Umbilical cord (tissue), 2 donors: ENCODE results near the gene IL17RC. TPM values are rescaled to one million over a fixed set of nuclear protein-coding genes. Genes with fewer than 3 reads are reported as not detected.
"Not testable (repeated sequence)": the region's sequence is repeated elsewhere in the genome, so short reads cannot be mapped to it uniquely, and the experiment has no call there.

Experiments used
- DNase-seq: peaks from one replicate; pipeline ENCODE4 v3.0.0-alpha.2; 2015; ENCODE audit warnings: low spot score
- total RNA-seq: library from RNA; depleted of rRNA; stranded (reverse); fragments of >200 nt; gene quantifications from one replicate; pipeline ENCODE4 v1.2.3, GENCODE V29; 2014; ENCODE audit warnings: low replicate concordance; ENCODE audit not compliant: insufficient read depth

IL17RC gene
- total RNA-seq, 1 donor from 2014 or later, result 39.2 TPM

GRCh38 chr3:9914559-9915253 is 2.2 kb upstream of the IL17RC start:
- no peak for DNase-seq

GRCh38 chr3:9915254-9916141 is 1.4 kb upstream of the IL17RC start:
- peak; percentile 93 for DNase-seq

GRCh38 chr3:9916346-9916733 is 558 bp upstream of the IL17RC start:
- peak; percentile 41 for DNase-seq

GRCh38 chr3:9917820-9918219 is 922 bp downstream of the IL17RC start:
- DNase-seq, result no peak

GRCh38 chr3:9918261-9919038 is 1.6 kb downstream of the IL17RC start:
- DNase-seq, result no peak

- no peak for DNase-seq
Measured at GRCh38 chr3:9928158-9928557, 11.3 kb downstream of the IL17RC start.

GRCh38 chr3:9930804-9931418 is 14.0 kb downstream of the IL17RC start:
- DNase-seq, result no peak

GRCh38 chr3:9932535-9932842 is 15.6 kb downstream of the IL17RC start:
- no peak for DNase-seq

GRCh38 chr3:9932843-9933560 is 16.1 kb downstream of the IL17RC start:
- DNase-seq, result peak; percentile 75

- peak; percentile 95 for DNase-seq
Measured at GRCh38 chr3:9933561-9934234, 16.8 kb downstream of the IL17RC start, which contains the start of gene CRELD1. TSS of gene CRELD1 (plus strand) at chr3:9933834. CDS start at chr3:9934439, 605 bp downstream.

- DNase-seq, result no peak
Measured at GRCh38 chr3:9934235-9934621, 17.3 kb downstream of the IL17RC start.

GRCh38 chr3:9934993-9935392 is 18.1 kb downstream of the IL17RC start:
- no peak for DNase-seq

GRCh38 chr3:9935966-9936510 is 19.1 kb downstream of the IL17RC start:
- no peak for DNase-seq

GRCh38 chr3:9937486-9938238 is 20.8 kb downstream of the IL17RC start:
- no peak for DNase-seq

- DNase-seq, result no peak
Measured at GRCh38 chr3:9938966-9939365, 22.1 kb downstream of the IL17RC start.

GRCh38 chr3:9939906-9940305 is 23.0 kb downstream of the IL17RC start:
- not testable (repeated sequence) for DNase-seq

GRCh38 chr3:9940746-9941145 is 23.8 kb downstream of the IL17RC start:
- no peak for DNase-seq

- DNase-seq, result no peak
Measured at GRCh38 chr3:9942164-9942563, 25.3 kb downstream of the IL17RC start.

GRCh38 chr3:9942934-9943690 is 26.2 kb downstream of the IL17RC start:
- DNase-seq, result no peak
